NK-92 (cell line): Measurements from ENCODE around the gene IL1R2.

Experiments used
- DNase-seq: peaks from one replicate; lab custom pipeline; 2025; ENCODE audit not compliant: unreplicated experiment; lab: John Stamatoyannopoulos, UW

Gene IL1R2

DNA sequence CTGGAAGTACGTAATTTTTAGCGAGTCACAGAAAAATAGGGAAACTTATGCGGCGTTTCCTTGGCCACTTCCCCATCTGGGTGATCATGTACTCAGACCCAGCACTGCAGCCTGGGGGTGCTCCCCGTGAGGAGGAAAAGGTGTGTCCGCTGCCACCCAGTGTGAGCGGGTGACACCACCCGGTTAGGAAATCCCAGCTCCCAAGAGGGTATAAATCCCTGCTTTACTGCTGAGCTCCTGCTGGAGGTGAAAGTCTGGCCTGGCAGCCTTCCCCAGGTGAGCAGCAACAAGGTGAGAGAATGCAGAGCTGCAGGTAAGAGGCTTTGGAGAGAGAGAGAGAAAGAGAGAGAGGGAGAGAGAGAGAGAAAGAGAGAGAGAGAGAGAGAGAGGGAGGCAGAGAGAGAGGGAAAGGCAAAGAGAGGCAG, at the start of gene IL1R2:
IL1R2 (plus strand) TSS at position 240 of the 425 bp plus-strand sequence. CDS start 16,616 bp downstream, outside the sequence.
- DNase-seq = no peak

DNA sequence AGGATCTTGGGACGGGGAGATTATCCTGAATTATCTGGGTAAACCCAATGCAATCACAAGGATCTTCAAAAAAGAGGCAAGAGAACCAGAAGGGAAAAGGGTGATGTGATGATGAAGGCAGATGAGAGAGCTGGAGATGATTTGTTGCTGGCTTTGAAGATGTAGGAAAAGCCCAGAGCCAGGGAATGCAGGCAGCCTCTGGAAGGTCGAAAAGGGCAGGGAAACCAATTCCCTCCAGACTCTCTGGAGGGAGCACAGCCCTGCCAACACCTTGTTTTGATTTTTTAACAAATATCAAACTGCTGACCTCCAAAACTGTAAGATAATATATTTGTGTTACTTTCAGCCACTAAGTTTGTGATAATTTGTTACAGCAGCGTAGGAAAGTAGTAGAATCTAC, 48.9 kb upstream of the IL1R2 start:
- no peak for DNase-seq

GRCh38 chr2:101946372-101947039, 45.3 kb upstream of the IL1R2 start:
- no peak for DNase-seq

- no peak for DNase-seq
These were observed 44.4 kb upstream of the IL1R2 start for GRCh38 chr2:101947374-101947773.

- no peak for DNase-seq
These were observed 43.1 kb upstream of the IL1R2 start for GRCh38 chr2:101948625-101949155.

- no peak for DNase-seq
These were observed 42.5 kb upstream of the IL1R2 start for GRCh38 chr2:101949304-101949703.

- no peak for DNase-seq
These were observed 40.5 kb upstream of the IL1R2 start for GRCh38 chr2:101951296-101951695.

GRCh38 chr2:101952551-101952950, 39.2 kb upstream of the IL1R2 start:
- DNase-seq = no peak

- no peak for DNase-seq
These were observed 35.0 kb upstream of the IL1R2 start for GRCh38 chr2:101956465-101957438.

- DNase-seq = no peak
These were observed 33.7 kb upstream of the IL1R2 start for GRCh38 chr2:101958061-101958460.

GRCh38 chr2:101960819-101961337, 30.9 kb upstream of the IL1R2 start:
- DNase-seq = no peak

DNA sequence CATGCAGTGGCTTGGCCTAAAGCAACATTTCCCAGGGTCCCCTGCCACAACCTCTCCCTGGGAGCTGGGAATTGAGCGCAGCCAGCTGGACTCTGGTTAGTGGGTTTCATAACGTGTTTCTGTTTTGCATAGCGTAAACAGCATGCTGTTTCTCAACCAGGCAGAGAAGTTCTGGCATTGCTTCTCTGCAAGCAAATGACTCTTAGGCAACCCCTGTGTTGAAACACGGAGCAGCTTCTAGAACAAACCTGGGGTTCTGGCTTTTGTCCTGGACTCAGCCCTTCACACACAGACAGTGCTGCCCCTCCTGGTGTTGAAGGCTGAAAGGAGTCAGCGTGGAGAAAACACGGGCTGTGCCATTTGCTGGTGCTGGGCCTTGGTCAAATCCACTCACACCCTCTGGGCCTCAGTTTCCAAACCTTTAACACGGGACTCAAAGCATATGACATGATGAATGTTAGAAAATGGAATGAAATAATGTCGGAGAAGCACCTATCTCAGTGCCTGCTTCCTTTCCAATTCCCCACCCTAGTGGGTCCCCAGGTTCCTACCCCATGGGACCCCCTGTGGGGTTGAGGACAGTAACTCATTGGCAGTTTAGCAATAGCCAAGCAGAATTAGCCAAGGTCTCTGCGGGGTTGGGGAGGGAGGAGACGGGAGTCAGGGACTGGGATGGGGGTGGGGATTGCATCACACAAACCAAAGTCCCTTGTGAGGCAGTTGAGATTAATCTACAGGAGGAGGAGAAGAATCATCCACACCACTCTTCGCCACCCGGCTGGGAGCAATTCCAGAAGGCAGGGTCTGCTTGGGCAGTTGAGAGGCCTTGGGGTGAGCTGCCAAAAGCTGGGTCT, 30.2 kb upstream of the IL1R2 start:
- no peak for DNase-seq

DNA sequence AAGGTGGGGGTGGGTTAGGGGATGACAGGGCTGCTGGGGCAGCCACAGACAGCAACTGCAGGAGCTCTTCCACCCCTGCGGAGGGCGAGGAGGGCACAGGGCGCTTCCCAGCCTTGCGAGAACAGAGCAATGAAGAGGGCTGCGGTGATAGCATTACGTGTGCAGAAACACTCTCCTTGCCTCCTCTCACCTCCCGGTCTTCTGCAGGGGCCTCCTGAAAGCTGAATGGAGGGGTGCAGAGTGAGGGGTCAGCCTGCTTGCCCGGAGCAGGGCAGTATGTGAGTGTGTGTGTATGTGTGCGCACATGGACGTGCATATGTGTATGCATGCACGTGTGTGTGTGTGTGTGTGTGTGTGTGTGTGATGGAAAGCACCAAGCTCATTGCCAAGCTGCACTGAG, 29.5 kb upstream of the IL1R2 start:
- DNase-seq = no peak

- DNase-seq = no peak
These were observed 28.6 kb upstream of the IL1R2 start for GRCh38 chr2:101963198-101963597.

DNA sequence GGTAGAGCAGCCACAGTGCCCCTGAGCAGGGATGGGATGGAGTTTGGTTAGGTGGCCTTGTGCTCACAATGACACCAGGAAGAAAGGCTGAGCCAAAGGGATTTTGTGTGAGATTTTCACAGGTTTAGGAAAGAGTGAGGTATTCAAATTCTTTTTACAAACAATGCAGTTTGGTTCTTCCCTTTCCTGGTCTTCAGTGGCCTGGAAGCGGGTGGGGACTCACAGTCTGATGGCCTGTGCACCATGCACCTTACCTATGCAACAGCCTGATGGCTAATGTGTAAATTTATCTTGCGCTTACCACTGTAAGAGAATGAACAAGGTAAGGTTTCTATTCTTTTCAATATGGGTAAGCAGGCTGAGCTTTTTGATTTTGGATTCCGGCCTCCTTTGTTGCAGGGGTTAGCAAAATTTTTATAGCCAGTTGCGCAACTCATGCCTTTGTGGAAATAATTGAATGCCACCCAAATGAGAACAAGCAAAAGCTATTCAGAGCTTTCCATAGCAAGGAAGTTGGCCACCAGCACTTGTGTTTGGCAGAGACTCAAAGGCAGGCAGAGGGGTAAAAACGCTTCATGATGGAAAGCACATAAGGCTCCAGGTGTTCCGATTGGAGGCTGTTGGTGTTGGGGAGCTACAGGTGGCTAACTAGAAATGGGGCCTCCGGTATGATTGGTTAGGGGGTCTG, 23.8 kb upstream of the IL1R2 start:
- DNase-seq = no peak

GRCh38 chr2:101969723-101970122, 22.0 kb upstream of the IL1R2 start:
- DNase-seq = no peak

- no peak for DNase-seq
These were observed 20.9 kb upstream of the IL1R2 start for GRCh38 chr2:101970901-101971300.

DNA sequence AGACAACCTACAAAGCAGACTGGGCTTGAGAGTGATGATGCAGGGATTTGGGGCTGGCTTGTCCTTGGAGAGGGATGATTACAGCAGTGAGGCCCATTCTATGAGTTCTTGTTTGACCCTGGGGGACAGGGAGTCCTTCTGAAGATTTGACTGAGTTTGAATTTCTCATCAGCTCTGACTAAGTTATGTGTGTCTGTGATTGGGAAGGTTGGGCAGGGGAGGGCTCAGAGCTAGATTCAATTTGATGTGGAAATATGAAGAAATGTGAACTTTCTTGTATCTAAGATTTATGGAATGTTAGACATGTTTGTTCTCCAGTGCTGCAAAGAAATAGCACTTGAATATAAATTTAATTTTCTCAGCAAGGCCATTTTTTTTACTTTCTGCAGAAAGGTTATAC, 19.9 kb upstream of the IL1R2 start:
- no peak for DNase-seq

- DNase-seq = no peak
These were observed 18.9 kb upstream of the IL1R2 start for GRCh38 chr2:101972621-101973434.
